Chondrocyte (in vitro differentiated cells): ENCODE data around the gene SPG7. TPM values are rescaled to one million over a fixed set of nuclear protein-coding genes. Genes with fewer than 3 reads are reported as not detected.

Experiments used
- DNase-seq: peaks from one replicate; pipeline ENCODE4 v3.0.0; 2021; ENCODE audit warnings: mixed read lengths, low spot score
- H3K27ac Mint-ChIP-seq: one replicate; pipeline ENCODE4 v1.8.0; 2021; ENCODE audit warnings: mild to moderate bottlenecking, moderate library complexity, mixed read lengths; ENCODE audit not compliant: unreplicated experiment
- H3K27me3 Mint-ChIP-seq: 2 replicates; pipeline ENCODE4 v1.8.0; 2021; ENCODE audit warnings: low read depth, mixed read lengths
- H3K36me3 Mint-ChIP-seq: 2 replicates; pipeline ENCODE4 v1.8.0; 2021; ENCODE audit warnings: low read depth, mixed read lengths
- H3K4me1 Mint-ChIP-seq: 2 replicates; pipeline ENCODE4 v1.8.0; 2021; ENCODE audit warnings: low read depth, mild to moderate bottlenecking, mixed read lengths
- H3K4me3 Mint-ChIP-seq: one replicate; pipeline ENCODE4 v1.8.0; 2021; ENCODE audit warnings: mild to moderate bottlenecking, moderate library complexity, mixed read lengths; ENCODE audit not compliant: unreplicated experiment
- H3K9me3 Mint-ChIP-seq: 2 replicates; pipeline ENCODE4 v1.8.0; 2021; ENCODE audit warnings: low read depth, mixed read lengths
- CTCF ChIP-seq: fragments of 200-600 bp; sonication (generic); IDR thresholded peaks from 2 replicates; pipeline ENCODE4 v1.5.0; 2021; ENCODE audit warnings: antibody characterized with exemption, mild to moderate bottlenecking, moderate library complexity
- total RNA-seq: library from RNA; stranded (reverse); gene quantifications from 3 replicates; pipeline ENCODE4 v1.2.1, GENCODE V29; 2021

Gene SPG7
- total RNA-seq, 1 donor from 2014 or later, result 87.6 TPM

GRCh38 chr16:89555780-89556179 is 47.6 kb downstream of the SPG7 start:
- DNase-seq, result no peak
- H3K4me3 Mint-ChIP-seq, result no peak overlapping the region
- no peak overlapping the region for H3K27ac Mint-ChIP-seq
- no peaks in the 10 kb centered on the region for H3K9me3 Mint-ChIP-seq
- peaks cover 15% of the 10 kb centered on the region for H3K4me1 Mint-ChIP-seq
- no peak for TF ChIP-seq CTCF
- peaks cover 10% of the 10 kb centered on the region for H3K36me3 Mint-ChIP-seq
- no peaks in the 10 kb centered on the region for H3K27me3 Mint-ChIP-seq

GRCh38 chr16:89556750-89557689 is 48.8 kb downstream of the SPG7 start:
- no peak for DNase-seq
- Mint-ChIP-seq H3K4me1 (peaks cover 22% of the 10 kb centered on the region), H3K9me3 (no peaks in the 10 kb centered on the region), H3K27ac (peak overlapping the region; percentile 75), H3K27me3 (no peaks in the 10 kb centered on the region), H3K36me3 (peaks cover 17% of the 10 kb centered on the region), H3K4me3 (no peak overlapping the region)
- TF ChIP-seq CTCF, result peak; percentile 86

GRCh38 chr16:89557690-89558490 is 49.7 kb downstream of the SPG7 start:
- peaks cover 31% of the 10 kb centered on the region for H3K4me1 Mint-ChIP-seq
- H3K27ac Mint-ChIP-seq, result peak overlapping the region; percentile 75
- peak; percentile 52 for TF ChIP-seq CTCF
- H3K9me3 Mint-ChIP-seq, result no peaks in the 10 kb centered on the region
- H3K36me3 Mint-ChIP-seq, result peaks cover 24% of the 10 kb centered on the region
- no peak overlapping the region for H3K4me3 Mint-ChIP-seq
- DNase-seq, result no peak
- H3K27me3 Mint-ChIP-seq, result no peaks in the 10 kb centered on the region

- peak within 1 kb of the TSS; percentile 92 for H3K4me3 Mint-ChIP-seq
- DNase-seq, result no peak
- peak; percentile 37 for TF ChIP-seq CTCF
- H3K9me3 Mint-ChIP-seq, result no peaks in the 10 kb centered on the region
- H3K27ac Mint-ChIP-seq, result peak within 1 kb of the TSS; percentile 99
- H3K4me1 Mint-ChIP-seq, result peaks cover 55% of the 10 kb centered on the region
- H3K27me3 Mint-ChIP-seq, result no peaks in the 10 kb centered on the region
- peaks cover 36% of the 10 kb centered on the region for H3K36me3 Mint-ChIP-seq
Observed at GRCh38 chr16:89560378-89561141, 52.4 kb downstream of the SPG7 start, which contains the start of gene RPL13. Gene RPL13, plus strand, starts transcription at chr16:89560682. Its CDS starts 278 bp downstream, at chr16:89560960.
